GM18498 (cell line): ENCODE results near the gene TMTC1.

ENCODE experiments used
- ATAC-seq: cut with Tn5 transposase; IDR thresholded peaks from one replicate; pipeline ENCODE4 v1.9.1; 2021; ENCODE audit warnings: mild to moderate bottlenecking, moderate library complexity; ENCODE audit not compliant: unreplicated experiment

TMTC1 gene

GRCh38 chr12:29741342-29742241 lies 42.1 kb downstream of the TMTC1 start:
- ATAC-seq: no peak

GRCh38 chr12:29739279-29739991 lies 44.3 kb downstream of the TMTC1 start:
- no peak for ATAC-seq

GRCh38 chr12:29738365-29738764 lies 45.4 kb downstream of the TMTC1 start:
- ATAC-seq: no peak

- no peak for ATAC-seq
Observed at GRCh38 chr12:29737644-29738043, 46.1 kb downstream of the TMTC1 start.

- no peak for ATAC-seq
Observed at GRCh38 chr12:29735604-29736003, 48.1 kb downstream of the TMTC1 start.

GRCh38 chr12:29734734-29735133 lies 49.0 kb downstream of the TMTC1 start:
- no peak for ATAC-seq

GRCh38 chr12:29734305-29734704 lies 49.4 kb downstream of the TMTC1 start:
- no peak for ATAC-seq

- ATAC-seq: no peak
Observed at GRCh38 chr12:29733501-29733900, 50.2 kb downstream of the TMTC1 start.

- no peak for ATAC-seq
Observed at GRCh38 chr12:29733060-29733459, 50.7 kb downstream of the TMTC1 start.

GRCh38 chr12:29732593-29732992 lies 51.1 kb downstream of the TMTC1 start:
- ATAC-seq: no peak

- no peak for ATAC-seq
Observed at GRCh38 chr12:29732191-29732590, 51.6 kb downstream of the TMTC1 start.

GRCh38 chr12:29731591-29731990 lies 52.2 kb downstream of the TMTC1 start:
- no peak for ATAC-seq

- ATAC-seq: no peak
Observed at GRCh38 chr12:29730481-29730880, 53.3 kb downstream of the TMTC1 start.

GRCh38 chr12:29728030-29728429 lies 55.7 kb downstream of the TMTC1 start:
- no peak for ATAC-seq

GRCh38 chr12:29726741-29727348 lies 56.9 kb downstream of the TMTC1 start:
- ATAC-seq: no peak

GRCh38 chr12:29726321-29726692 lies 57.4 kb downstream of the TMTC1 start:
- no peak for ATAC-seq

GRCh38 chr12:29725587-29726320 lies 58.0 kb downstream of the TMTC1 start:
- ATAC-seq: no peak

- ATAC-seq: no peak
Observed at GRCh38 chr12:29722164-29722563, 61.6 kb downstream of the TMTC1 start.

- ATAC-seq: no peak
Observed at GRCh38 chr12:29719381-29719780, 64.4 kb downstream of the TMTC1 start.

GRCh38 chr12:29717540-29718100 lies 66.1 kb downstream of the TMTC1 start:
- ATAC-seq: no peak

GRCh38 chr12:29714966-29715365 lies 68.8 kb downstream of the TMTC1 start:
- ATAC-seq: no peak
